Suprapubic skin (tissue), 4 donors: ENCODE results near the gene SRA1. TPM values are rescaled to one million over a fixed set of nuclear protein-coding genes. Genes with fewer than 3 reads are reported as not detected.

Experiments used
- DNase-seq, 2 donors: peaks; one replicate each; pipeline ENCODE4 v3.0.0-alpha.2; 2019; ENCODE audit warnings: low spot score in 2 of 2
- H3K27ac ChIP-seq: fragments of 200-600 bp; sonication (generic); one replicate; pipeline ENCODE4 v1.5.1; 2019
- H3K27me3 ChIP-seq: fragments of 200-600 bp; sonication (generic); one replicate; pipeline ENCODE4 v1.5.1; 2019
- H3K36me3 ChIP-seq: fragments of 200-600 bp; sonication (generic); one replicate; pipeline ENCODE4 v1.5.1; 2019
- H3K4me1 ChIP-seq: fragments of 200-600 bp; sonication (generic); one replicate; pipeline ENCODE4 v1.5.1; 2019
- H3K4me3 ChIP-seq: fragments of 200-600 bp; sonication (generic); one replicate; pipeline ENCODE4 v1.5.1; 2019; ENCODE audit warnings: mild to moderate bottlenecking
- H3K9me3 ChIP-seq: fragments of 200-600 bp; sonication (generic); one replicate; pipeline ENCODE4 v1.5.1; 2019
- CTCF ChIP-seq, 2 donors: fragments of 200-600 bp in 1 of 2; fragments of 450-650 bp in 1 of 2; sonication (generic) in 1 of 2; IDR thresholded peaks; one replicate each; pipeline ENCODE4 v1.5.1; 2016 to 2019; ENCODE audit warnings: antibody characterized with exemption in 2 of 2, mild to moderate bottlenecking in 1 of 2, moderate library complexity in 1 of 2
- EP300 ChIP-seq: sonication (generic); formaldehyde crosslinking; IDR thresholded peaks from one replicate; pipeline ENCODE4 v1.6.1; 2017; ENCODE audit warnings: antibody characterized with exemption
- POLR2A ChIP-seq, 2 donors: fragments of 450-650 bp; IDR thresholded peaks; one replicate each; pipeline ENCODE4 v1.6.1; 2017; ENCODE audit warnings: antibody characterized with exemption in 2 of 2, mild to moderate bottlenecking in 2 of 2, moderate library complexity in 2 of 2
- POLR2AphosphoS5 ChIP-seq, 3 donors: sonication (generic); formaldehyde crosslinking; IDR thresholded peaks; one replicate each; pipeline ENCODE4 v1.6.1; 2017; ENCODE audit warnings: antibody characterized with exemption in 3 of 3
- WGBS: methylation state at CpG from one replicate; pipeline ENCODE4 v1.1.5; 2018; 5-methylcytosine and 5-hydroxymethylcytosine counted together
- total RNA-seq, 4 donors: library from RNA; depleted of rRNA; stranded (reverse); fragments of >200 nt; gene quantifications; one replicate each; pipeline ENCODE4 v1.1.0, GENCODE V29; 2016

The SRA1 gene
- total RNA-seq, 4 donors from 2014 or later = 15.8 to 27.7 (median 17.6) TPM

- Histone ChIP-seq H3K36me3 (peaks cover 54% of the 10 kb centered on the region), H3K4me3 (no peak overlapping the region), H3K27me3 (no peaks in the 10 kb centered on the region), H3K4me1 (no peaks in the 10 kb centered on the region), H3K9me3 (no peaks in the 10 kb centered on the region), H3K27ac (no peak overlapping the region)
- 87% methylated on average over 2 of the region's 2 CpGs for WGBS
- no peak for TF ChIP-seq EP300
- no peak for TF ChIP-seq POLR2A (IDR thresholded peaks at IDR 0.05)
- TF ChIP-seq CTCF (IDR thresholded peaks at IDR 0.05) = no peak
- TF ChIP-seq POLR2AphosphoS5 (IDR thresholded peaks at IDR 0.05) = no peak
- no peak for DNase-seq
These were observed 33.3 kb downstream of the SRA1 start for GRCh38 chr5:140524003-140524402.

DNA sequence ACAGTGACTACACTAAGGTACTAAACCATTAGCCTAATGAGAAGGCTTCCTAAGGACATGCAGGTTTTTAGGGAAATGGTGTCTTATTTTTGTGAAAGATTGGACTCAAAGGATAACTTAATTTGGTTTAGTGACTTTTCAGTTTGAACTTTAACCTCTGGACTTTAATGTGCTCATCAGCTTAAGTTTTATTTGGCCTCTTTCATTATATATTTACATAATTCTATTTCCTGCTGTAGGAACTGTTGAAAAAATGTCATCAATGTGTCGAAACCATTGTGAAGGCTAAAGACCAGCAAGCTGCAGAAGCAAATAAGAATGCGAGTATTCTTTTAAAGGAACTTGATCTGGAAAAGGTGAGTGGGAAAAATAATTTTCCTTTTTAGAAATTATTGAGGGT lies 44.1 kb downstream of the SRA1 start:
- H3K36me3 ChIP-seq = peaks cover 59% of the 10 kb centered on the region
- H3K4me1 ChIP-seq = no peaks in the 10 kb centered on the region
- WGBS = 95% methylated on average over 2 of the region's 2 CpGs
- H3K4me3 ChIP-seq = no peak overlapping the region
- no peaks in the 10 kb centered on the region for H3K9me3 ChIP-seq
- TF ChIP-seq EP300 = no peak
- no peak for TF ChIP-seq POLR2A (IDR thresholded peaks at IDR 0.05)
- TF ChIP-seq POLR2AphosphoS5 (IDR thresholded peaks at IDR 0.05) = no peak
- no peak for TF ChIP-seq CTCF (IDR thresholded peaks at IDR 0.05)
- DNase-seq = no peak
- H3K27me3 ChIP-seq = no peaks in the 10 kb centered on the region
- no peak overlapping the region for H3K27ac ChIP-seq

DNA sequence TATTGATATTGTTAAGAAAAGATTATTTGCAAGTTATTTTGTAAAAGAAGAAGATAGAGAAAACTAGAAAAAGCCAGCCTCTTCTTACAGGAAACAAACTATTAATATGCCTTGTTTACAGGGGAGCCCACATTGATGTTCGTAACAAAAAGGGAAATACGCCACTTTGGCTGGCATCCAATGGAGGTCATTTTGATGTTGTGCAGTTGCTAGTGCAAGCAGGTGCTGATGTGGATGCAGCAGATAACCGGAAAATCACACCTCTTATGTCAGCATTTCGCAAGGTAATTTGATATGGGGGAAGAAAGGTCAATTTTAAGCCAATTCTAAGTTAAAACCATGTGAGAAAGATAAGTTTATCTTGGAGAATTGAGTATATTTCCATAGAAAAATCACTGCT lies 47.4 kb downstream of the SRA1 start:
- Histone ChIP-seq H3K9me3 (no peaks in the 10 kb centered on the region), H3K4me3 (no peak overlapping the region), H3K4me1 (no peaks in the 10 kb centered on the region), H3K27ac (no peak overlapping the region), H3K36me3 (peaks cover 82% of the 10 kb centered on the region), H3K27me3 (no peaks in the 10 kb centered on the region)
- TF ChIP-seq POLR2A (IDR thresholded peaks at IDR 0.05) (no peak), CTCF (IDR thresholded peaks at IDR 0.05) (no peak), EP300 (no peak), POLR2AphosphoS5 (IDR thresholded peaks at IDR 0.05) (no peak)
- DNase-seq = no peak
- WGBS = 83% methylated on average over 4 of the region's 4 CpGs

DNA sequence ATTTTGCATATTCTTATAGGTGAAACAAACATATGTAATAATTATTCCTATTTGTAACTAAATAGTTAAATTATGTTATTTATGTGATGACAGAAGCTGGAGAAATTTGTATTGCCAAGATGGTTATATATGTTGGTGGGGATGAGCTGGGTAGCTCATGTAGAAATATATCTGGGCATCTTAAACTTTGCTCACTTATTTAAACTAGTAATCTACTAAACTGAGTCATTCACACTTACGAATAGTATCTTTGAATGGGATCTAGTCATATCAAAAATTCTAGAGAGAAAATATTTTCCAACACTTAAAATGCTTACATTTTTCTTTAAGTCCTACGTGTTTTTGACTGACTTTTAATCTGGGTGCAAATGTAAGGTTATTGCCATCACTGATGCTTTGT lies 54.4 kb downstream of the SRA1 start:
- peaks cover 44% of the 10 kb centered on the region for H3K36me3 ChIP-seq
- no peak overlapping the region for H3K4me3 ChIP-seq
- H3K27me3 ChIP-seq = no peaks in the 10 kb centered on the region
- no peak overlapping the region for H3K27ac ChIP-seq
- no peaks in the 10 kb centered on the region for H3K9me3 ChIP-seq
- TF ChIP-seq POLR2A (IDR thresholded peaks at IDR 0.05) (no peak), EP300 (no peak), CTCF (IDR thresholded peaks at IDR 0.05) (no peak), POLR2AphosphoS5 (IDR thresholded peaks at IDR 0.05) (no peak)
- 92% methylated on average over 2 of the region's 2 CpGs for WGBS
- no peak for DNase-seq
- H3K4me1 ChIP-seq = no peaks in the 10 kb centered on the region

Other genes starting within 250 kb of the SRA1 start
- 100 to 1,000 TPM in 1 of 4 donors, 10 to 100 TPM in 3; 19.6 to 189 (median 74.8) TPM for gene HBEGF, start 210.9 kb downstream of the SRA1 start, total RNA-seq
- under 1 TPM in 1 of 4 donors, not detected in 3; 0.56 TPM for gene SLC4A9, start 197.3 kb downstream of the SRA1 start, total RNA-seq
- 100 to 1,000 TPM; 148 to 362 (median 168) TPM for gene ANKHD1, start 155.6 kb downstream of the SRA1 start, total RNA-seq
- 10 to 100 TPM; 19.2 to 46.1 (median 30.3) TPM for gene EIF4EBP3, start 9.8 kb downstream of the SRA1 start, total RNA-seq
- gene APBB3, start 7.1 kb upstream of the SRA1 start, total RNA-seq = 10 to 100 TPM; 14.5 to 57.9 (median 27.3) TPM
- gene SLC35A4, start 7.4 kb upstream of the SRA1 start, total RNA-seq = 10 to 100 TPM; 30.7 to 85.0 (median 63.1) TPM
- 10 to 100 TPM in 2 of 4 donors, 1 to 10 TPM in 2; 6.7 to 12.6 (median 9.9) TPM for gene CD14, start 75.7 kb upstream of the SRA1 start, total RNA-seq
- 10 to 100 TPM; 22.3 to 61.6 (median 38.8) TPM for gene TMCO6, start 82.0 kb upstream of the SRA1 start, total RNA-seq
- gene NDUFA2, start 90.2 kb upstream of the SRA1 start, total RNA-seq = 10 to 100 TPM; 47.2 to 62.8 (median 57.4) TPM
- gene IK, start 90.4 kb upstream of the SRA1 start, total RNA-seq = 100 to 1,000 TPM in 2 of 4 donors, 10 to 100 TPM in 2; 73.2 to 149 (median 92.0) TPM
- gene WDR55, start 107.4 kb upstream of the SRA1 start, total RNA-seq = 10 to 100 TPM; 15.7 to 41.5 (median 22.8) TPM
- 1 to 10 TPM in 3 of 4 donors, under 1 TPM in 1; 0.98 to 3.5 (median 2.6) TPM for gene DND1, start 116.1 kb upstream of the SRA1 start, total RNA-seq
- 10 to 100 TPM; 73.3 to 87.0 (median 79.2) TPM for gene HARS1, start 133.9 kb upstream of the SRA1 start, total RNA-seq
- 10 to 100 TPM; 21.0 to 57.0 (median 35.1) TPM for gene HARS2, start 134.0 kb upstream of the SRA1 start, total RNA-seq
- gene ZMAT2, start 143.0 kb upstream of the SRA1 start, total RNA-seq = 10 to 100 TPM; 18.2 to 36.3 (median 28.0) TPM
- gene PCDHA1, start 228.7 kb upstream of the SRA1 start, total RNA-seq = not detected
- not detected for gene PCDHA2, start 237.4 kb upstream of the SRA1 start, total RNA-seq
- gene PCDHA3, start 243.6 kb upstream of the SRA1 start, total RNA-seq = under 1 TPM; 0.23 to 0.89 (median 0.40) TPM
- under 1 TPM; 0.21 to 0.62 (median 0.54) TPM for gene PCDHA4, start 249.6 kb upstream of the SRA1 start, total RNA-seq